ENCODE measurements around the gene PPIE.

GRCh38 chr1:39808784-39809517 lies 70.3 kb downstream of the PPIE start:
- TF ChIP-seq CTCF (conservative IDR thresholded peaks at IDR 0.05; ENCODE audit: low read depth, low read length) (no peak), MAZ (IDR thresholded peaks at IDR 0.05; ENCODE audit: borderline replicate concordance, low read depth, low read length) (no peak), MAFK (IDR thresholded peaks at IDR 0.05; ENCODE audit: low read depth, low read length) (no peak), BHLHE40 (IDR thresholded peaks at IDR 0.05; ENCODE audit: low read depth, low read length) (no peak), RAD21 (IDR thresholded peaks at IDR 0.05; ENCODE audit: low read length) (no peak), FOS (IDR thresholded peaks at IDR 0.05; ENCODE audit: low read depth, low read length) (no peak), MXI1 (IDR thresholded peaks at IDR 0.05; ENCODE audit: borderline replicate concordance, low read depth, low read length) (no peak), SMC3 (IDR thresholded peaks at IDR 0.05; ENCODE audit: low read depth, low read length) (no peak), POLR2A (IDR thresholded peaks at IDR 0.05; ENCODE audit: low read depth, low read length) (no peak), CEBPB (IDR thresholded peaks at IDR 0.05; ENCODE audit: low read depth, low read length) (no peak), CHD1 (IDR thresholded peaks at IDR 0.05; ENCODE audit: low read depth, low read length) (no peak), ELK1 (IDR thresholded peaks at IDR 0.05; ENCODE audit: borderline replicate concordance, low read depth, low read length) (no peak)

All from IMR-90 (cell line).